ENCODE measurements around the gene LRRC3B.

LRRC3B gene, protein sequence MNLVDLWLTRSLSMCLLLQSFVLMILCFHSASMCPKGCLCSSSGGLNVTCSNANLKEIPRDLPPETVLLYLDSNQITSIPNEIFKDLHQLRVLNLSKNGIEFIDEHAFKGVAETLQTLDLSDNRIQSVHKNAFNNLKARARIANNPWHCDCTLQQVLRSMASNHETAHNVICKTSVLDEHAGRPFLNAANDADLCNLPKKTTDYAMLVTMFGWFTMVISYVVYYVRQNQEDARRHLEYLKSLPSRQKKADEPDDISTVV

DNA sequence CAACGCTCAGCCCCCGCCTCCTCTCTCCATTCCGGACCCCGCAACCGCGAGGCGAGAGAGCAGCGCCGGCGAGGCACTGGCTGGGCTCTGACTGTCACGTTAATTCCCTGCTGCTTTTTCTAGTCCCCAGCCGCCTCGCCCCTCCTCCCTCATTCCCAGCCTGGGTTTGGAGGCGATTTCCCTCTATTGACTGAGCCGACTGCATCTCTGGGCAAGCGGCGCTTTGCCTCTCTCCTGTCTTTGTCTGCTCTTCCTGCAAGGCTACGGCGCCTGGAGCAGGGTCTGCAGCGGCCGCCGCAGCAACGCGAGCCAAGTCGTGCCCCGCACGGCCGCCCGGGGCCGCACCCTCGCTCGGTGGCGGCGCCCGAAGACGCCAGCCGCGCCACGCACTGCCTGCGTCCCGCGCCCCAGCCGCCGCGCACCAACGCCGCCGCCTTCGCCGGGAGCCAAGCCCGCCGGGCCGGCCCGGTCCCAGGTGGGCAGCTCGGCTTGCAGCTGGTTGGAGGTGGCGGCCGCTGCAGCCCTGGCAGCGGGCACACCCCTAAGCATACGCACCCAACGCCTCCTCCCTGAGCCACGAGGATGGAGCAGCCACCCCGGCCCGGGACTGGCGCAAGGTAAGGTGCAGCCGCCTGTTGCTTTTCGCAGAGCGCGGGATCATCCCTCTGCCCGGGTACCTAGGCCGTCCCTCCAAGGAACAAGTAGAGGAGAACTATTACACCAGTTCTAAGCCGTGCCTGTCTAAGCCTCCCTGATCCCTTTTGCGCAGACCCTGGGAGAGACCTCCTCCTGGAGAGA is at the start of gene LRRC3B:
TSS of gene LRRC3B (plus strand) at position 152 of the 798 bp plus-strand sequence. CDS start 86,901 bp downstream, outside the sequence.
- no peak for DNase-seq (ENCODE audit: low spot score)

DNA sequence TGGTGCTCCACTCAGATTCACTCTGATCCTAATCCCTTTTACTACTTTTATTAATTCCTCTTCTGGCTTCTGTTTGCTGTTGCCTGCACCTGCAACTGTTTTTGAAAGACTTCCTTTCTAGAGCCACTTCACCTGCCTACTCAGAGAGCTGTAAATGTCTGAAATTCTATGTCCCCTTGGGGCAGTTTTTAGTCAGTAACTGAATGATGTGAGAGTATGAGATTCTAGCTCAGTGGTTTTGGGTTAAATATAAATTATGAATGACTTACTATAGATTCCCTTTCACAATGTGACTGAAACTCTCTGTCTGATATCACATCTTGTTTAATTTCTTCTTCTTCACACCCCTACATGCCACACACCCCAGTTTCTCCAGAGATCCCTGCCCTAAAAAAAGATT is 47.8 kb upstream of the LRRC3B start:
- TF ChIP-seq, protein P1, sequence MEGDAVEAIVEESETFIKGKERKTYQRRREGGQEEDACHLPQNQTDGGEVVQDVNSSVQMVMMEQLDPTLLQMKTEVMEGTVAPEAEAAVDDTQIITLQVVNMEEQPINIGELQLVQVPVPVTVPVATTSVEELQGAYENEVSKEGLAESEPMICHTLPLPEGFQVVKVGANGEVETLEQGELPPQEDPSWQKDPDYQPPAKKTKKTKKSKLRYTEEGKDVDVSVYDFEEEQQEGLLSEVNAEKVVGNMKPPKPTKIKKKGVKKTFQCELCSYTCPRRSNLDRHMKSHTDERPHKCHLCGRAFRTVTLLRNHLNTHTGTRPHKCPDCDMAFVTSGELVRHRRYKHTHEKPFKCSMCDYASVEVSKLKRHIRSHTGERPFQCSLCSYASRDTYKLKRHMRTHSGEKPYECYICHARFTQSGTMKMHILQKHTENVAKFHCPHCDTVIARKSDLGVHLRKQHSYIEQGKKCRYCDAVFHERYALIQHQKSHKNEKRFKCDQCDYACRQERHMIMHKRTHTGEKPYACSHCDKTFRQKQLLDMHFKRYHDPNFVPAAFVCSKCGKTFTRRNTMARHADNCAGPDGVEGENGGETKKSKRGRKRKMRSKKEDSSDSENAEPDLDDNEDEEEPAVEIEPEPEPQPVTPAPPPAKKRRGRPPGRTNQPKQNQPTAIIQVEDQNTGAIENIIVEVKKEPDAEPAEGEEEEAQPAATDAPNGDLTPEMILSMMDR (IDR thresholded peaks at IDR 0.05; ENCODE audit: extremely low read depth, missing control alignments): no peak
- DNase-seq (ENCODE audit: low spot score): no peak

More for the DNA sequence above, at the start of gene LRRC3B:
- TF ChIP-seq, protein P1 (IDR thresholded peaks at IDR 0.05; ENCODE audit: extremely low read depth, missing control alignments): no peak

DNA sequence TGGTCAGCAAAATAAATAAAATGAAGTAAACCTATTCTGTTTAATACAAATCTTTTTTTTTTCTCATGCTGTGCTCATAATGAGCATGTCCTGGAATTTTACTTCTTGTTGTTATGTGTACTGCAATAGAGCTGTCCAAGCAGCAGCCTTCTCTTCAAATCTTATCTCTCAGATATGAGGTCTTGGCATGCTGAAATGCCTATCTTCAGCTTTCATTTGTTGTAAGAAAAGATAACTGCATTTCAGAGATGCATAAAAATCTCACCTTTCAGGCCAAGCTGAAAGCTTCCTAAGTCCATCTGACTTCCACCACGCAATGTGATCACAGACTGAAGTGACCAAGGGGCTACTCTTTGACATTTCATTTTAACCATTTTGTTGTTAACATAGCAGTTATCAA is 43.5 kb upstream of the LRRC3B start:
- TF ChIP-seq, protein P1 (IDR thresholded peaks at IDR 0.05; ENCODE audit: extremely low read depth, missing control alignments): no peak
- no peak for DNase-seq (ENCODE audit: low spot score)

DNA sequence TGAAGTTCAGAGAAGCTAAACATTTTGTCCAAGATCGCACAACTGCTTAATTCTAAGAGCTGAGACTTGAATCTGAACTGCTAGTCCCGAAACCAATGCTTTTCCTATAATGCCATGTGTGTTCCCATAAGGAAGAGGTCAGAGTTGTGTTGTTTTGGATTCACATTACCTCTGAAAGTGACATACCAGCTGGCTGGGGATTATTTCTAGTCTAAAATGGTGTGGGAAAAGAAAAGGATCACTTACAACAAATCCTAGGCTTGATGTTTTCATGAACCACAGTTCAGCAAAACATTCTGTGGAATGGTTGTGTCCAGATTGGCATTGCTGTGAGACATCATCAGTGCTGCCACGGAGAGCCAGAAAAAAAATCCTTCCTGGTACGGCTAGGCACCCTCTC is 35.0 kb upstream of the LRRC3B start:
- TF ChIP-seq, protein P1 (IDR thresholded peaks at IDR 0.05; ENCODE audit: extremely low read depth, missing control alignments): no peak
- no peak for DNase-seq (ENCODE audit: low spot score)

DNA sequence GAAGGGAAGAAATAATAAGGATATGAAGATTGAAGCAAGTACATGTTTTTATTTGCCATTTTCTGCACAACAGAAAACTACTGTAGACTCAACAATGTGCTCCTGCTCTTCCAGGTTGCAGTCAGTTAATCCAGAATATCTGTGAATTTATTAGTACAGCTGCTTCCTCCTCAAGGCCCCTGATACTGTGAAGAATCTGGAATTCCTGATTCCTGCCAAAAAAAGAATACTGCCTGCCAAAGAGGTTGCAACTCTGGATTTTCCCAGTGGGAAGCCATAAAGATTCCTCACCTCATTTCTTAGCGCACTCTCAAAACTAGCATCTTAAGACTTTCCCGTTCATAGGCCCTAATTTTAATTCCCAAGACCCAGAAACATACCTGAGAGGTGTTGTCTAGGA is 33.6 kb upstream of the LRRC3B start:
- TF ChIP-seq, protein P1 (IDR thresholded peaks at IDR 0.05; ENCODE audit: extremely low read depth, missing control alignments): no peak
- DNase-seq (ENCODE audit: low spot score): no peak

DNA sequence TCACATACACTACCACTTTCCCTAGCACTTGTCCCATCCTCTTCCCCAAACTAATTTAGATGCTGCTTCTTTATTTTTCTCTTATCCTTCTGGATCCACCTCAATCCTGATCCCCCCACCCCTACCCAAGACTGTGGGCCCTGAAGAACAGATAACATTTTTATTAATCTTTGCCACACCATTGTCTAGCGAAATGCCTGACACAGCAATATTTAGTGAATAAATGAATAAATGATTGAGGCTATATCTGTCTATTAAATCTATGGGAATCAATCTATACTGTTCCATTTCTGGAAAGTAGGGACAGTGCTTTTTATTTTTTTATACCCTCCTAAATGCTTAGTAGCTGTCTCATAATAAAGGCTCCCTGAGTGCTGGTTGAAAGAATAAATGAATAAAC is 32.9 kb upstream of the LRRC3B start:
- TF ChIP-seq, protein P1 (IDR thresholded peaks at IDR 0.05; ENCODE audit: extremely low read depth, missing control alignments): no peak

DNA sequence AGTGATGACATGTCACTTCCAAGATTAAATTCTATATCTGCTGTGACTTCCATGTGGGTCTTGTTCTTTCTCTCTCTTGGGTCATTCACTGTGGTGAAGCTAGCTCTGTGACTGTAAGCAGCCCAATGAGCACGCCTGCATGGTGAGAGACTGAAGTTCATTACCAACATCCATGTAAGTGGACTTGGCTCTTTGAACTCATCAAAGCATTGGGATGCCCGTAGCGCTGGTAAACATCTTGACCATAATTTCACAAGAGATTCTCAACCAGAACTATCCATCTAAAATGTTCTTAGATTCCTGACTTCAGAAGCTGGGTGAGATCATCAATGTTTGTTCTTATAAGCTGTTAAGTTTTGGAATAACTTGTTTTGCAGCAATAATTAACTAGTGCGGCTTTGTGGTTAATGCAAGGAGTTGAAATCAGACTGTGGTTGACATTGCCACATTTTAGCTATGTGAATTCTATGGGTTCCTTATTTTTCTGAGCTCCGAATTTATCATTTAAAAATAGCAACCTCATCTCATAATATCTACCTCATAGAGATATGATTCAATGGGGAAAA is 31.6 kb upstream of the LRRC3B start:
- DNase-seq (ENCODE audit: low spot score): no peak
- TF ChIP-seq, protein P1 (IDR thresholded peaks at IDR 0.05; ENCODE audit: extremely low read depth, missing control alignments): no peak

More for the DNA sequence above, 32.9 kb upstream of the LRRC3B start:
- DNase-seq (ENCODE audit: low spot score): no peak

Data from GM20000 (cell line).